Neutrophil (primary cell): ENCODE results near the gene CLK1.

Source experiments
- H3K27ac ChIP-seq: fragments of 200-600 bp; sonication (generic); 2 replicates; pipeline ENCODE4 v1.5.1; 2016; ENCODE audit warnings: mild to moderate bottlenecking, moderate library complexity
- H3K27me3 ChIP-seq: fragments of 200-600 bp; sonication (generic); 2 replicates; pipeline ENCODE4 v1.6.0; 2016; ENCODE audit warnings: mild to moderate bottlenecking
- H3K36me3 ChIP-seq: fragments of 200-600 bp; sonication (generic); 2 replicates; pipeline ENCODE4 v1.5.1; 2017
- H3K4me1 ChIP-seq, 2 experiments: fragments of 200-600 bp in 1 of 2; sonication (generic) in 1 of 2; 1 replicate in 1 of 2; 2 replicates in 1 of 2; pipeline versions ENCODE4 v1.5.1 to v1.6.1; 2013 to 2016; ENCODE audit warnings: low read depth in 1 of 2, low read length in 1 of 2, mild to moderate bottlenecking in 1 of 2, moderate library complexity in 1 of 2; ENCODE audit not compliant: control insufficient read depth in 1 of 2, insufficient read depth in 1 of 2
- H3K4me3 ChIP-seq, 2 experiments: fragments of 200-600 bp in 1 of 2; sonication (generic) in 1 of 2; 1 replicate in 1 of 2; 2 replicates in 1 of 2; pipeline ENCODE4 v1.5.1; 2013 to 2016; ENCODE audit warnings: low read depth in 1 of 2, low read length in 1 of 2, mild to moderate bottlenecking in 1 of 2, moderate library complexity in 1 of 2
- H3K9me3 ChIP-seq: fragments of 200-600 bp; sonication (generic); 2 replicates; pipeline ENCODE4 v1.5.1; 2016
- CTCF ChIP-seq: fragments of 200-600 bp; sonication (generic); IDR thresholded peaks from 2 replicates; pipeline ENCODE4 v1.5.1; 2016; ENCODE audit warnings: antibody characterized with exemption

CLK1 gene

GRCh38 chr2:200850512-200851256 is 13.8 kb downstream of the CLK1 start:
- H3K36me3 ChIP-seq, result peaks cover 57% of the 10 kb centered on the region

GRCh38 chr2:200847939-200848338 is 16.5 kb downstream of the CLK1 start:
- no peak overlapping the region for H3K27ac ChIP-seq
- no peak overlapping the region for H3K4me3 ChIP-seq
- H3K36me3 ChIP-seq, result peaks cover 29% of the 10 kb centered on the region
- H3K4me1 ChIP-seq, result no peaks in the 10 kb centered on the region
- TF ChIP-seq CTCF, result no peak
- no peaks in the 10 kb centered on the region for H3K27me3 ChIP-seq
- H3K9me3 ChIP-seq, result no peaks in the 10 kb centered on the region

More at GRCh38 chr2:200850512-200851256, 13.8 kb downstream of the CLK1 start:
- Histone ChIP-seq H3K27me3 (no peaks in the 10 kb centered on the region), H3K4me1 (no peaks in the 10 kb centered on the region), H3K27ac (peak overlapping the region; percentile 30), H3K9me3 (no peaks in the 10 kb centered on the region), H3K4me3 (no peak overlapping the region)
- TF ChIP-seq CTCF, result no peak

GRCh38 chr2:200847269-200847668 is 17.2 kb downstream of the CLK1 start:
- Histone ChIP-seq H3K4me1 (no peaks in the 10 kb centered on the region), H3K27ac (no peak overlapping the region), H3K27me3 (no peaks in the 10 kb centered on the region), H3K36me3 (peaks cover 23% of the 10 kb centered on the region), H3K4me3 (no peak overlapping the region), H3K9me3 (no peaks in the 10 kb centered on the region)
- no peak for TF ChIP-seq CTCF

- Histone ChIP-seq H3K36me3 (peaks cover 8% of the 10 kb centered on the region), H3K4me1 (no peaks in the 10 kb centered on the region), H3K27me3 (no peaks in the 10 kb centered on the region), H3K27ac (no peak overlapping the region), H3K9me3 (no peaks in the 10 kb centered on the region), H3K4me3 (no peak overlapping the region)
- no peak for TF ChIP-seq CTCF
Measured at GRCh38 chr2:200845669-200846325, 18.7 kb downstream of the CLK1 start.

GRCh38 chr2:200845194-200845593 is 19.3 kb downstream of the CLK1 start:
- no peak overlapping the region for H3K4me3 ChIP-seq
- peaks cover 2% of the 10 kb centered on the region for H3K36me3 ChIP-seq
- H3K27me3 ChIP-seq, result no peaks in the 10 kb centered on the region
- no peaks in the 10 kb centered on the region for H3K9me3 ChIP-seq
- H3K4me1 ChIP-seq, result no peaks in the 10 kb centered on the region
- no peak overlapping the region for H3K27ac ChIP-seq
- no peak for TF ChIP-seq CTCF
